CD4-positive, alpha-beta T cell treated with Interleukin-21 for 1 hour (primary cell): Measurements from ENCODE around the gene WDR31.
"Not testable (repeated sequence)": the region's sequence is repeated elsewhere in the genome, so short reads cannot be mapped to it uniquely, and the experiment has no call there.

ENCODE experiments used
- DNase-seq: peaks from one replicate; pipeline ENCODE4 v3.0.0-alpha.2; 2020

Gene WDR31

DNA sequence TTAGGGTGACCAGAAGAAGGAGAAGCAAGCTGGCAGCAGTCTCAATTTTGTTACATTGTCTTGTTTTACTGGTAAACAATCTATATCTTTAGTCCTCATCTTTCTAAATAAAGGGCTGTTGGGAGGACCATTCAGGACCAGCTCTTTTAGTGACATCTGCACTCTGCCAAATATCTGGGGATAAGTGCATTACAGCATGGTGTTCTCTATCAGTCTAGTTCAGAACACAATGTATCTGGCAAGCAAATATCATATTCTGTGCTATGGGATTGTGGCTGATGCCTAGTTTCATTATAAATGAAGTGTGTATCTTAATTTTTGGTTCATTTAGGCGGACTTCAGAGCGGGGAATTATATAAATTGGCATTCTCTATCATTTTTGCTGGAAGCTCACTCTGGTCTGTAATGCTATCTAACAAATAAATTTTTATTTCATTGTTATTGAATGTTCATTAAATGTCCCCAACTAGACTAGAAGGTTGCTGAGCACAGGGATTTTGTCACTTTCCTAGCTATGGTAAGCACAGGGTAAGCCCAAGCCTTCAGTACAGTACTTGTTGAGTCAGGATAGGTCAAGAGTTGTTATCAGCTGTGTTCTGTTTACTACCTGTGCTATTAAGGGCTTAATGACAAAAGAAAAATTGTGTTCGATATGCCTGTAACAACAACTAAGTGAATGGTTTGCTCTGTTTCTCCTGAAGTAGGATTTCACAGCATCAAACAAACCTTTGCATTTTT, 11.9 kb downstream of the WDR31 start:
- DNase-seq, result no peak

- DNase-seq, result no peak
These were observed 13.8 kb downstream of the WDR31 start for GRCh38 chr9:113326230-113326629.

DNA sequence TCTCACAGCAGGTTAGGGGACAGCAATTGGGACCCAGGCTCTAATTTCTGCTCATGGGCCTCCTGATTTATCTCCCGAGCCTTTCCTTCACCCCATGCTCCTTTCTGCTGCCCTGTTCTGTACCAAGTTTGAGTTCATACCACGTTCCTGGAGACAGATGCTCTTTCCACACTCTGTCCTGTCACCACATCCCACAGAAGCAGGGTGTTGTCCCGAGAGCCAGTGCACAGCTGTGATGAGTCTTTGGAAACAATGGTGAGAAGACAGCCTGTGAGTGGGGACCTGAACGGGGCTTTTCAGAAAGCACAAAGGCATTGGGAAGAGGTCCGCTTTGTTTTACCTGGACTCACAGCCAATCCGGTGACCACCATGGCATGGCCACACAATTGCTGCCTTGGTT, 17.4 kb downstream of the WDR31 start:
- no peak for DNase-seq

- no peak for DNase-seq
These were observed 20.0 kb downstream of the WDR31 start for GRCh38 chr9:113320051-113320450.

DNA sequence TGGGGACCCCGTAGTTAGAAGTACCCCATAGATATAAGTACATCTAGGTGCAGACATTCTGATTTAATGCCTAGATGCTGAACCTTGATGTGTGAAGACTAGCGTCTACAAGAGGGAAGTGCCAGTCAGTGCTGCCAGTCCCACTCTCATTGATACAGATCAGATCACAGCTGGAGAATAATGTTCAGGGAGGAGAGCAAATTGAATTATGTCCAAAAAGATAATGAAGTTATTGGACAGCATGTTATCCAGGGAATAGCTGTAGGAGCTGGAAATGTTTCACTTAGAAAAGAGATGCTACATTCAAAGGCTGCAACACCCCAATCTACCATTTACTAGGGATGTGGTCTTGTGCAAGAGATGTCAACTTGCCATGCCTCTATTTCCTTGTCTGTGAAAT, 21.0 kb downstream of the WDR31 start:
- DNase-seq, result no peak

- no peak for DNase-seq
These were observed 22.3 kb downstream of the WDR31 start for GRCh38 chr9:113317777-113318176.

- no peak for DNase-seq
These were observed 24.0 kb downstream of the WDR31 start for GRCh38 chr9:113316030-113316429.

- DNase-seq, result no peak
These were observed 24.8 kb downstream of the WDR31 start for GRCh38 chr9:113315231-113315630.

GRCh38 chr9:113313261-113313660, 26.8 kb downstream of the WDR31 start:
- no peak for DNase-seq

DNA sequence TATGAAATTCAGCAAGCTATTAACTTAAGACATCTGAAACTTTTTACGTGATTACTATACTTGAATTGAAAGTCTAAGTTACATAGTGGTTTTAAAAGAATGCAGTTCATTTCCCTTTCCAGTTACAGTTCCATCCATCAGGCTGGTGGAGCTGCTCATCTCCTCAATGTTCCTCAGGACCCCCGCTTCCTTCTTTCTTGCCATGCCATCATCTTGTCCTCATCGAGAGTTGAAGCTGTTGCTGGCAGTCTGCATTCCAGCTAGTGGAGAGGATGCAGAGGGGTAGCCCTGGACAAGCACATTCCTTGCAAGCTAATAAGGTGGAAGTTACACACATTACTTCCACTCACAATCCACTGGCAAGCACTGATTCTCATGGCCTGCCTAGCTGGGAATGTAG, 28.1 kb downstream of the WDR31 start:
- DNase-seq, result no peak

DNA sequence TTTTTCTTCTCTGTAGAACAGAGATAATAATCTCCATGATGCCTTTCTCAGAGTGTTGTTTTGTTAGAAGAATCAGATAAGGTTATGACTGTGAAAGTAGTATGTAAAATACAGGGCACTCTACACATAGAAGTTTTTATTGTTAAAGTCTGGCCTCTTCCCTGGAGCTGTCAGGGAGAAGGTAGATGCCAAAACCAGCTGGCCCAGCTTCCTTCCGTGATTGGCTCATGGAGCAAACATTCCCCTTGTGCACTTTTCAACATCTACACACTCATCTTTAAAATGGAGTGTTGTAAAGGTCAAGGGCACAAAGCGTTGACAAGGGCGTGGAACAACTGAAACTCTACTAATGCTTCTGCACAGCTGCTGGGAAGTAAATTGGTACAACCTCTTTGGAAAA, 29.5 kb downstream of the WDR31 start:
- DNase-seq, result no peak

- peak; percentile 50 for DNase-seq
These were observed 30.8 kb downstream of the WDR31 start for GRCh38 chr9:113309204-113309813.

GRCh38 chr9:113307396-113307975, 32.6 kb downstream of the WDR31 start:
- no peak for DNase-seq

DNA sequence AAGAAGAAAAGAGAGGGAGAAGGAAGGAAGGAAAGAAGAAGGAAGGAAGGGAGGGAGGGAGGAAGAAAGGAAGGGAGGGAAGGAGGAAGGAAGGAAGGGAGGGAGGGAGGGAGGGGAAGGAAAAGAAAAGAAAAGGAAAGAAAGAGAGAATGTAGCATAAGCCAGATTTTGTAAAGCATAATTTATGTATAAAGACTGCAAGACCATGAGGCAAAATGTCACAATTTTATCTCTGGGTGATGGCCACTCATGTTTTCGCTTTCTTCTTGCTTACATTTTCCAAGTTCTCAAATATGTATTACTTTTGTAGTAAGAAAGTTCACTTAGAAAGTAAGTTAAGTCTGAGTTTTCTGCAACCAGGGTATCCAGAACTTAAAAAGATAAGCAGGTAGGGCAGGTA, 33.5 kb downstream of the WDR31 start:
- DNase-seq, result no peak

GRCh38 chr9:113302792-113303418, 37.2 kb downstream of the WDR31 start, which contains the start of gene RNF183:
Gene RNF183 (minus strand): TSS chr9:113303376. CDS start chr9:113298184, 5,192 bp downstream.
- DNase-seq, result no peak

- no peak for DNase-seq
These were observed 38.5 kb downstream of the WDR31 start for GRCh38 chr9:113301548-113301947.

- DNase-seq, result no peak
These were observed 40.2 kb downstream of the WDR31 start for GRCh38 chr9:113299800-113300292.

DNA sequence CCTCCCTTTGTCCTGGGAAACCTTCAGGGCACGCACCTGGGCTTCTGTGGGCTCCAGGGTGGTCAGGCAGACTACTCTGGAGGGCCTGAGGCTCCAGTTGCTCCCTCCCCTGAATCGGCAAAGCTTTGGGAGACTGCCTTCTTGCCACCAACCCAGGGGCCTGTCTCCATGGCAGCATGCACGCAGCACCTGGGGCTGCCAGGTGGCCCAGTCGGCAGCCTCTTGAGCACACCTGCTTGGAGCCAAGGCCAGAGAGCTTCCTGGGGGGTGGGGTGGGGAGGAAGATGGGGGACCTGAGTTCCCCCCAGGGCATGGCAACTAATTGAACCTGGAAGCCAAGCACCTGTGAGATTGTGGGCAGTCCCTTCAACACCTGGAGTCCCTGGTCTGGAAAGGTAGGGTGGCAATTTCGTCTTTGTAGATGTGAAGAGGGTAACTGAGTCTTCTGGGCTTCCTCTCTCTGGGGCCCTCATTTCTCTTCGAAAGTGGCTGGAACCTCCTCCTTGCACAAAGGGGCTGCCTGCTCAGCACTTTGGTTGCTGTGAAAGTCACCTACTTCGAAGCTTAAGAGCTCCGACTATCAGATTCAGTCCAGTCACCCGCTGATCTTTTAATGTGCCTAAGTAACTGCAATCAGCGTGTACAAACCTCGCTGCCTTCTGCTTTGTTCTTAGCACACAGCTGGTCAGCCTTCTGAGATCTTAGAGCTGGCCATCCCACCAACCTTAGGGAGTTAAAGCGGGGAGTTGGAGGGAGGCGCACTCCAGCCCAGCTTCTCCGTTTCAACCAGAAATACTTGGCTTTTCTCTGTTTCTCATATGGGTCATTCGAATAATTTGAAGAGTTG, 40.9 kb downstream of the WDR31 start:
- DNase-seq, result no peak

DNA sequence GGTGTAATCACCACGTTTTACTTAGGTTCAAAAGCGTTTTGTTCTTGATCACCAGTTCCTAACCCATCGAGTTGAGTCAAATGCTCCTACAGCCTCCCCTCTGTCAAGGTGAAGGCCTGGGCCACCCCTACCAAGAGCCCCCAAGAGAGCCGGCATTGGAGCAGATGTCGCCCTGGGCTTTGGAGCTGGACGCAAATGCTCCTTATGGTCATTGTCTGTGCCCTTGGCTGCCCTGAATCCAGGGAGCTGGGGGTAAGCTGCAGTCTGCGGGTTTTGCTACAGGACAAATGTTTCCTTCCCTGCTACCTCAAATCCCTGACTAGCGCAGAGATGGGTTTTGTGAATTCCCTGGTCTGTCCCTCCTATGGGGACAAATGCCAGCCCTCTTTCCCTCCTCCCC, 41.8 kb downstream of the WDR31 start:
- DNase-seq, result no peak

- DNase-seq, result no peak
These were observed 43.1 kb downstream of the WDR31 start for GRCh38 chr9:113296796-113297558.

DNA sequence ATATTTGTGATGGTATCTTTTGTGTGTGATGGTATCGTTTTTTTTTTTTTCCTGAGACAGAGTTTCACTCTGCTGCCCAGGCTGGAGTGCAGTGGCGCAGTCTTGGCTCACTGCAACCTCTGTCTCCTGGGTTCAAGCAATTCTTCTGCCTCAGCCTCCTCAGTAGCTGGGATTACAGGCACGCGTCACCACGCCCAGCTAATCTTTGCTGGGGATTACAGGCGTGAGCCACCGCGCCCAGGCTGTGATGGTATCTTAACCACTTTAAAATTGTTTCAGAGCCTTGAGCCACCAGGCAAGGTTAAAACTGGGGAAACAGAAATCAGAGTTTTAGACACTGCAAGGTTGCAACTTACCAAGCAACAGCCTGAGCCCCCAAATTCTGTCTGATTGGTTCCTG, 43.8 kb downstream of the WDR31 start:
- DNase-seq, result not testable (repeated sequence)
